Fibroblast of the aortic adventitia (primary cell): ENCODE data around the gene CD44. TPM values are rescaled to one million over a fixed set of nuclear protein-coding genes. Genes with fewer than 3 reads are reported as not detected.

Source experiments
- DNase-seq: peaks from one replicate; pipeline ENCODE4 v3.0.0-alpha.2; 2010; ENCODE audit warnings: low read depth
- H3K4me3 ChIP-seq: 2 replicates; pipeline ENCODE4 v1.5.1; 2011; ENCODE audit warnings: low read depth, mild to moderate bottlenecking, control low read depth, low read length, moderate library complexity
- total RNA-seq: library from RNA; depleted of rRNA; stranded (reverse); fragments of >200 nt; gene quantifications from 2 replicates; pipeline ENCODE4 v1.2.3, GENCODE V29; 2012; ENCODE audit warnings: low replicate concordance
- TF ChIP-seq, protein P1 (sequence below): IDR thresholded peaks from 2 replicates; pipeline ENCODE4 v1.5.1; 2011; ENCODE audit warnings: mild to moderate bottlenecking, low read length, control low read depth, inconsistent platforms; ENCODE audit not compliant: insufficient read depth

CD44 gene
- total RNA-seq, 1 donor, result 458 TPM

DNA sequence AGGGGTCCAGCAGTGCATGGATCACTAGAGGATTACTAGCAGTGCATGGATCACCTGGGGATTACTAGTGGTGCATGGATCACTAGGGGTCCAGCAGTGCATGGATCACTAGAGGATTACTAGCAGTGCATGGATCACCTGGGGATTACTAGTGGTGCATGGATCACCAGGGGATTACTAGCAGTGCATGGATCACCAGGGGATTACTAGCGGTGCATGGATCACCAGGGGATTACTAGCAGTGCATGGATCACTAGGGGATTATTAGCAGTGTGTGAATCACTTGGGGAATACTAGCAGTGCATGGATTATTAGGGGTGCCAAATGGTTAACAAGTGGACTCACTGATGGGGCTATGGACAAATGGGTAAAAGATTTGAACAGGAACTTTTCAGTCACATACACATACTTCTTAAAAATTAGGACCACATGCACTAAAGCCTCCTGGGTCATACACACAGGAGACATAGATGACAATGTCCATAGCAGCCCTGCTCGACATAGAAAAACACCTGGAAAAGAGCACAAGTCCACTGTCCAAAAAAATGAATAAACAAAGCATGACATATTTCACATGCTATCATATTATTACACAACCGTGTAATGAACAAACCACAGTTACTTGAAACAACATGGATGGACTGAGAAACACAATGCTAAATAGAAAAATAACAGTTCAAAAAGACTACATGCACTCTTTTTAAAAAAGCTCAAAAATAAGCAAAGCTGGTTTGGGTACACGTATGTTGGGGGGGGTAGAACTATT lies 109.8 kb downstream of the CD44 start:
- H3K4me3 ChIP-seq, result no peak overlapping the region
- no peak for DNase-seq
- TF ChIP-seq, protein P1, sequence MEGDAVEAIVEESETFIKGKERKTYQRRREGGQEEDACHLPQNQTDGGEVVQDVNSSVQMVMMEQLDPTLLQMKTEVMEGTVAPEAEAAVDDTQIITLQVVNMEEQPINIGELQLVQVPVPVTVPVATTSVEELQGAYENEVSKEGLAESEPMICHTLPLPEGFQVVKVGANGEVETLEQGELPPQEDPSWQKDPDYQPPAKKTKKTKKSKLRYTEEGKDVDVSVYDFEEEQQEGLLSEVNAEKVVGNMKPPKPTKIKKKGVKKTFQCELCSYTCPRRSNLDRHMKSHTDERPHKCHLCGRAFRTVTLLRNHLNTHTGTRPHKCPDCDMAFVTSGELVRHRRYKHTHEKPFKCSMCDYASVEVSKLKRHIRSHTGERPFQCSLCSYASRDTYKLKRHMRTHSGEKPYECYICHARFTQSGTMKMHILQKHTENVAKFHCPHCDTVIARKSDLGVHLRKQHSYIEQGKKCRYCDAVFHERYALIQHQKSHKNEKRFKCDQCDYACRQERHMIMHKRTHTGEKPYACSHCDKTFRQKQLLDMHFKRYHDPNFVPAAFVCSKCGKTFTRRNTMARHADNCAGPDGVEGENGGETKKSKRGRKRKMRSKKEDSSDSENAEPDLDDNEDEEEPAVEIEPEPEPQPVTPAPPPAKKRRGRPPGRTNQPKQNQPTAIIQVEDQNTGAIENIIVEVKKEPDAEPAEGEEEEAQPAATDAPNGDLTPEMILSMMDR, result no peak

DNA sequence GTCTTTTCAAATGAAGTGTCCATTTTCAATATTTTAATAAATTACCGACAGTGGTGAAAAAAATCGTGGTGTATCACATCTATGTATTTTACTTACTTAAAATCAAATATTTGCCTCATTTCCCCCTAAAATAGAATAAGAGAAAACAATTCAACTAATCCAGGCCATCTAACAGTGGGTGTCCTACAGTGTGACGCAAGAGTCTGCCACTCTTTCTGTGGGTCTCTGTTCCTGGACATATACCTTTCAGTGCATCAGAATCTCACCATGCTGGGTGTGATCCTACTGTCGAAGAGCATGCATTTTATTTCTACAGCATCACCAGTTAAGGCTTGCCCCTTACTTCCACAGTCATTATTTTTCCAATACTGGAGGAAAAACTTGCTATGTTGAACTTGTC lies 111.2 kb downstream of the CD44 start:
- DNase-seq, result no peak
- TF ChIP-seq, protein P1, result no peak
- no peak overlapping the region for H3K4me3 ChIP-seq

DNA sequence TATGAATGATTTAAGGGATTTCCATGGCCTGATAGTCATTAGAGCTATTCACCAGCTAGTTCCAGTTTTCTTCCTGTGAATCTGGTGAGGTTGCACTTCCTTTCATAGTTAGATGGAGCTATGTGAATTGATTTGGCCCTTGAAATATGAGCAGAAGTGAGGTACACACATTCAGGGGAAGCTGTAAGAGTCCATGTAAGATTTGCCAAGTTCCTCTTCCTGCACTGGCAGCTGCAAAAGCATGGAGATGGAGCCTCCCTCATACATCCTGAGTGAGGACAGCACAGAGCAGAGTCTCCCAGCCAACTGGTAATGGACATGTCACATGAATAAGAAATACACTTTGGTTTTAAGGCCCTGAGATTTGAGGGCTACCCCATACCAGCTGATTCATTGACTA lies 111.7 kb downstream of the CD44 start:
- H3K4me3 ChIP-seq, result no peak overlapping the region
- TF ChIP-seq, protein P1, result no peak
- DNase-seq, result no peak

DNA sequence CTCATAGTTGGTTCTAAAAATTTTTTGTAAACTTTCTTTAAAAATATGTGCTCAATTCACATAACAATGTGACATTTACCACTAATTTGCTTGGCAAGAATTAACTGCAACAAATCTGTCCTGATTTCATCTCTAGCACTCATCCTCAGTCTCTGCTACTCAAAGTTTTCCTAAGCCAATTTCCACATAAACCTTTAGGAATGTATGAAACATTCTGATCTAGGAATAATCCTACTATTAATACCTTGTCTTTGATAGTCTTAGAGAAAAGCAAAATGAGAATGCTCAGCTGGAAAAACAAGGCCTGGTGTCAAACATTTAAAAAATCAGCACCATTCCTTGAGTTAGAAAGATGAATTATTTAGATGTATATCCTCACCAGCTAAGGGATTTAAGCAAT lies 114.3 kb downstream of the CD44 start:
- DNase-seq, result peak; percentile 51
- TF ChIP-seq, protein P1, result no peak
- no peak overlapping the region for H3K4me3 ChIP-seq

DNA sequence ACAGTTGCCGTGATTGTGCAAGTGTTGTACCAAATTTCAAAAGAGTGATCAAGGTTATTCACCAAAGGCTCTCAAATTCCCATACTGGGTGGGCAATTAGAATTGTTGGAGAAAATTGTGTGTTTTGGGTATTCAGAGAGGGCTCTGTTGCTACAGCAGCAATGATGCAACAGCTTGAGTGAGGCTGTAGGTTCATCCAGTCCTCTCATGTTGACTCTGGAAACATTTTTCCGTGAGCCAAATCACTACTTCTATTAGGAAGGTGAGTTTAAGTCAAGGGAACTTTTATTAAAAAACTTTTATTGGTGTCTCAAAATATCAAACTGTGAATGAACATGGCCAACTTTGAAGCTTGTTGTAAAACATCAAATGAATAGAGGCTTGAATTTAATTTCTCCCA lies 116.5 kb downstream of the CD44 start:
- no peak for DNase-seq
- H3K4me3 ChIP-seq, result no peak overlapping the region
- TF ChIP-seq, protein P1, result no peak

DNA sequence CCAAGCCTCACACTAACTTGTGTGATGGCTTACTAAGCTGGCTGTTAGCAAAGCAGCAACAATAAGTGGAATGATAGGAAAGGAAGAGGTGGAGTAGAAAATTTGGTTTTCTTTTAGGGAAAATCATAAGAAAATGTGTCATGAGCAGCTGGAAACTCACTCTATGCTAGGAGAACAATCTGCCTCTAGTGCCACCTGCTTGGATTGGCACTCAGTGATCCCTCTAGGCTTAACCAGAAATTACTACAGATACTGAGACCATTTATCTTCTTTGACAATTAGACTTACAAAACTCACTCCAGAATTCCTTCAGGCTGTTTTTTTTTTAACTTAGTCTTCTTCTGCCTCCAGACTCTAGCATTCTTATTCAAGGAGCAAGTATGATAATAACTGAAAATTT lies 117.3 kb downstream of the CD44 start:
- TF ChIP-seq, protein P1, result no peak
- DNase-seq, result peak; percentile 54
- no peak overlapping the region for H3K4me3 ChIP-seq

DNA sequence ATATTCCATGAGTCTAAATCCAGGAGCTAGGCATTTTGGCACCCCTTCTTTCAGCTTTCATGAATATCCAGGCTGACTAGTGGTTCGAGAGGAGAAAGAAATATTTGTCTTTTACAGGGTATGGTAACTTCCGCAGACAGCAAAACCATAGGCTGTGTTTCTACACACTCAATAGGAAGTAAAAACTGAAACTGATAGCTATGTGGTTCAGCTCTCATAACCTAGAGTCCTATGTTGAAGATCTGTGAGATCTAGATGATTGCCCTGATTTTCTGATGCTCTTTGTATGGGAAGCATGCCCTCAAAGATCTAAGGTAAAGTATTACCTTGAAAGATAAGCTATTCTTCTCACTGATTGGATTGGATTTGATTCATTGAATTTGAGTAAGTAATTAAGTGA lies 118.3 kb downstream of the CD44 start:
- TF ChIP-seq, protein P1, result no peak
- no peak overlapping the region for H3K4me3 ChIP-seq
- no peak for DNase-seq
